GM18520 (cell line): ENCODE results near the gene IFNA6.
"Not testable (repeated sequence)": the region's sequence is repeated elsewhere in the genome, so short reads cannot be mapped to it uniquely, and the experiment has no call there.

Experiments used
- ATAC-seq: cut with Tn5 transposase; IDR thresholded peaks from one replicate; pipeline ENCODE4 v1.9.1; 2021; ENCODE audit not compliant: unreplicated experiment

IFNA6 gene

GRCh38 chr9:21350787-21351186 lies at the start of gene IFNA6:
IFNA6 (minus strand) TSS chr9:21350887; CDS start chr9:21350887, 0 bp downstream.
- ATAC-seq = no peak

- ATAC-seq = no peak
Observed at GRCh38 chr9:21399956-21400355, 49.3 kb upstream of the IFNA6 start.

GRCh38 chr9:21398955-21399489 lies 48.3 kb upstream of the IFNA6 start:
- ATAC-seq = no peak

GRCh38 chr9:21395778-21396717 lies 45.4 kb upstream of the IFNA6 start:
- ATAC-seq = peak; percentile 34

- peak; percentile 85 for ATAC-seq
Observed at GRCh38 chr9:21392270-21392669, 41.6 kb upstream of the IFNA6 start.

- peak; percentile 17 for ATAC-seq
Observed at GRCh38 chr9:21385131-21385670, 34.5 kb upstream of the IFNA6 start, which contains the start of gene IFNA2. IFNA2 (minus strand) TSS chr9:21385398; CDS start chr9:21385329, 69 bp downstream.

GRCh38 chr9:21383627-21384026 lies 32.9 kb upstream of the IFNA6 start:
- ATAC-seq = no peak

GRCh38 chr9:21381448-21382339 lies 31.0 kb upstream of the IFNA6 start:
- peak; percentile 97 for ATAC-seq

GRCh38 chr9:21371467-21371866 lies 20.8 kb upstream of the IFNA6 start:
- ATAC-seq = not testable (repeated sequence)

- no peak for ATAC-seq
Observed at GRCh38 chr9:21367957-21368356, 17.3 kb upstream of the IFNA6 start, which contains the start of gene IFNA13. IFNA13 (minus strand) TSS chr9:21368057; CDS start chr9:21368010, 47 bp downstream.

GRCh38 chr9:21367169-21367568 lies 16.5 kb upstream of the IFNA6 start:
- ATAC-seq = not testable (repeated sequence)

- ATAC-seq = no peak
Observed at GRCh38 chr9:21362287-21362686, 11.6 kb upstream of the IFNA6 start.

GRCh38 chr9:21357479-21358460 lies 7.1 kb upstream of the IFNA6 start:
- ATAC-seq = peak; percentile 82

GRCh38 chr9:21348430-21348970 lies 2.2 kb downstream of the IFNA6 start:
- no peak for ATAC-seq

- peak; percentile 62 for ATAC-seq
Observed at GRCh38 chr9:21340735-21341134, 10.0 kb downstream of the IFNA6 start.

GRCh38 chr9:21336457-21336856 lies 14.2 kb downstream of the IFNA6 start:
- no peak for ATAC-seq

GRCh38 chr9:21334701-21335632 lies 15.7 kb downstream of the IFNA6 start, which contains the start of gene KLHL9:
KLHL9 (minus strand) TSS chr9:21335404; CDS start chr9:21334859, 545 bp downstream.
- ATAC-seq = peak; percentile 72

- no peak for ATAC-seq
Observed at GRCh38 chr9:21333226-21333625, 17.5 kb downstream of the IFNA6 start.
